Hepatocyte (in vitro differentiated cells): ENCODE data around the gene SPRR5.

ENCODE experiments used
- CTCF ChIP-seq: fragments of 200-600 bp; sonication (generic); IDR thresholded peaks from 2 replicates; pipeline ENCODE4 v1.5.1; 2016; ENCODE audit warnings: antibody characterized with exemption, mild to moderate bottlenecking; ENCODE audit not compliant: poor library complexity
- EZH2 ChIP-seq: fragments of 200-600 bp; sonication (generic); IDR thresholded peaks from 2 replicates; pipeline ENCODE4 v1.6.1; 2016; ENCODE audit warnings: antibody characterized with exemption, mild to moderate bottlenecking, borderline replicate concordance
- EZH2phosphoT487 ChIP-seq: fragments of 200-600 bp; sonication (generic); IDR thresholded peaks from one replicate; pipeline ENCODE4 v1.6.1; 2018; ENCODE audit warnings: antibody characterized with exemption, mild to moderate bottlenecking, low read depth, moderate library complexity; ENCODE audit not compliant: unreplicated experiment, severe bottlenecking

- no peak for TF ChIP-seq CTCF
- TF ChIP-seq EZH2 = no peak
- TF ChIP-seq EZH2phosphoT487 = no peak
These were observed 36.2 kb downstream of the SPRR5 start for GRCh38 chr1:152983234-152983633.
